AG08396 (cell line): ENCODE results near the gene MCF2L.
A peak's percentile ranks its signal among the peaks of the same experiment; 100 is the strongest.
"Not testable (repeated sequence)": the region's sequence is repeated elsewhere in the genome, so short reads cannot be mapped to it uniquely, and the experiment has no call there.

ENCODE experiments used
- DNase-seq: peaks from one replicate; pipeline ENCODE4 v3.0.0; 2012; ENCODE audit warnings: low spot score, mixed read lengths

Gene MCF2L

GRCh38 chr13:113049981-113050380, 81.0 kb downstream of the MCF2L start:
- DNase-seq = no peak

GRCh38 chr13:113050734-113051431, 81.9 kb downstream of the MCF2L start:
- no peak for DNase-seq

- no peak for DNase-seq
These were observed 82.6 kb downstream of the MCF2L start for GRCh38 chr13:113051641-113052040.

GRCh38 chr13:113052206-113052605, 83.2 kb downstream of the MCF2L start:
- DNase-seq = no peak

GRCh38 chr13:113052971-113053370, 84.0 kb downstream of the MCF2L start:
- DNase-seq = no peak

- DNase-seq = no peak
These were observed 84.4 kb downstream of the MCF2L start for GRCh38 chr13:113053376-113053775.

GRCh38 chr13:113053801-113054604, 85.0 kb downstream of the MCF2L start:
- no peak for DNase-seq

- DNase-seq = no peak
These were observed 88.1 kb downstream of the MCF2L start for GRCh38 chr13:113057084-113057483.

- DNase-seq = not testable (repeated sequence)
These were observed 88.5 kb downstream of the MCF2L start for GRCh38 chr13:113057559-113057958.

- DNase-seq = no peak
These were observed 89.3 kb downstream of the MCF2L start for GRCh38 chr13:113058129-113058987.

GRCh38 chr13:113058988-113059850, 90.2 kb downstream of the MCF2L start:
- no peak for DNase-seq

- DNase-seq = no peak
These were observed 90.9 kb downstream of the MCF2L start for GRCh38 chr13:113059891-113060290.

- DNase-seq = no peak
These were observed 91.7 kb downstream of the MCF2L start for GRCh38 chr13:113060557-113061270.

GRCh38 chr13:113061271-113061625, 92.2 kb downstream of the MCF2L start:
- DNase-seq = no peak

GRCh38 chr13:113061796-113062425, 92.9 kb downstream of the MCF2L start:
- DNase-seq = no peak

- no peak for DNase-seq
These were observed 93.7 kb downstream of the MCF2L start for GRCh38 chr13:113062691-113063090.

GRCh38 chr13:113063091-113063491, 94.1 kb downstream of the MCF2L start:
- DNase-seq = no peak

- DNase-seq = no peak
These were observed 95.1 kb downstream of the MCF2L start for GRCh38 chr13:113064000-113064533.

- peak; percentile 79 for DNase-seq
These were observed 95.8 kb downstream of the MCF2L start for GRCh38 chr13:113064534-113065405.
